ENCODE results near the gene CLEC19A. TPM values are rescaled to one million over a fixed set of nuclear protein-coding genes. Genes with fewer than 3 reads are reported as not detected.

CLEC19A gene
- total RNA-seq, result under 0.01 TPM in 1 of 2 replicates, not detected in the other

GRCh38 chr16:19285431-19285830, at the start of gene CLEC19A:
TSS of gene CLEC19A (plus strand) at chr16:19285731. CDS start at chr16:19285852, 121 bp downstream.

Other genes starting within 250 kb of the CLEC19A start
- 11.8 and 13.8 TPM in 2 replicates for gene COQ7, start 218.1 kb upstream of the CLEC19A start, total RNA-seq
- gene ITPRIPL2, start 171.8 kb upstream of the CLEC19A start, total RNA-seq, result 40.9 and 53.1 TPM in 2 replicates
- under 0.01 TPM in 2 replicates for gene SYT17, start 117.5 kb upstream of the CLEC19A start, total RNA-seq
- gene TMC5, start 132.2 kb downstream of the CLEC19A start, total RNA-seq, result not detected in 2 replicates
- 46.8 and 48.1 TPM in 2 replicates for gene GDE1, start 236.4 kb downstream of the CLEC19A start, total RNA-seq
- 11.8 and 17.1 TPM in 2 replicates for gene CCP110, start 238.2 kb downstream of the CLEC19A start, total RNA-seq